D721Med (cell line): Measurements from ENCODE around the gene ROGDI.

Source experiments
- DNase-seq: peaks from one replicate; pipeline ENCODE4 v3.0.0; 2011; ENCODE audit warnings: low spot score; ENCODE audit not compliant: insufficient read length
- FAIRE-seq: peaks from 2 replicates; lab custom pipeline; 2011; peaks lifted over from hg19 to GRCh38; lab: Jason Lieb, UNC
- CTCF ChIP-seq: IDR thresholded peaks from 2 replicates; pipeline ENCODE4 v1.5.1; 2012; ENCODE audit warnings: mild to moderate bottlenecking, control low read depth; ENCODE audit not compliant: insufficient read depth; ENCODE audit errors: missing control alignments

The ROGDI gene

GRCh38 chr16:4772351-4772750 is 30.1 kb downstream of the ROGDI start:
- no peak for DNase-seq
- no peak for FAIRE-seq
- no peak for TF ChIP-seq CTCF

- no peak for TF ChIP-seq CTCF
- FAIRE-seq (no peak), DNase-seq (no peak)
Observed at GRCh38 chr16:4771646-4772045, 30.8 kb downstream of the ROGDI start.

GRCh38 chr16:4769306-4769638 is 33.2 kb downstream of the ROGDI start:
- no peak for FAIRE-seq
- no peak for TF ChIP-seq CTCF
- DNase-seq, result no peak

- DNase-seq (peak; percentile 64), FAIRE-seq (no peak)
- TF ChIP-seq CTCF, result no peak
Observed at GRCh38 chr16:4768549-4769305, 33.7 kb downstream of the ROGDI start.

GRCh38 chr16:4767872-4768548 is 34.4 kb downstream of the ROGDI start:
- DNase-seq, result no peak
- no peak for TF ChIP-seq CTCF
- FAIRE-seq, result no peak

GRCh38 chr16:4766875-4767628 is 35.4 kb downstream of the ROGDI start, which contains the start of gene ZNF500:
ZNF500 (minus strand) TSS chr16:4767162; CDS start chr16:4765978, 1,184 bp downstream.
- no peak for TF ChIP-seq CTCF
- no peak for FAIRE-seq
- DNase-seq, result peak; percentile 86
